Spleen (tissue), 11 donors: Measurements from ENCODE around the gene GJA4. TPM values are rescaled to one million over a fixed set of nuclear protein-coding genes. Genes with fewer than 3 reads are reported as not detected.
"Not testable (repeated sequence)": the region's sequence is repeated elsewhere in the genome, so short reads cannot be mapped to it uniquely, and the experiment has no call there.

ENCODE experiments used
- DNase-seq: peaks from one replicate; pipeline ENCODE4 v3.0.0-alpha.2; 2020
- H3K27ac ChIP-seq, 8 donors: fragments of 200-600 bp; sonication (generic) in 7 of 8; 1 replicate in 4 of 8; 2 replicates in 4 of 8; pipeline versions ENCODE4 v1.5.0 to v1.8.0; 2016 to 2021; ENCODE audit warnings: inconsistent platforms in 4 of 8, mild to moderate bottlenecking in 4 of 8, moderate library complexity in 1 of 8
- H3K27me3 ChIP-seq, 7 donors: fragments of 200-600 bp; sonication (generic) in 6 of 7; replicated peaks in 1 of 7; 1 replicate in 4 of 7; 2 replicates in 3 of 7; pipeline versions ENCODE4 v1.5.0 to v1.8.0; 2016 to 2021; ENCODE audit warnings: inconsistent platforms in 3 of 7, mild to moderate bottlenecking in 1 of 7
- H3K36me3 ChIP-seq, 6 donors: fragments of 200-600 bp; sonication (generic) in 5 of 6; 1 replicate in 4 of 6; 2 replicates in 2 of 6; pipeline versions ENCODE4 v1.5.0 to v1.8.0; 2016 to 2021; ENCODE audit warnings: inconsistent platforms in 2 of 6
- H3K4me1 ChIP-seq, 6 donors: fragments of 200-600 bp; sonication (generic) in 5 of 6; 1 replicate in 3 of 6; 2 replicates in 3 of 6; pipeline versions ENCODE4 v1.5.0 to v1.8.0; 2016 to 2021; ENCODE audit warnings: inconsistent platforms in 3 of 6
- H3K4me3 ChIP-seq, 8 donors: fragments of 200-600 bp; sonication (generic) in 7 of 8; 1 replicate in 4 of 8; 2 replicates in 4 of 8; pipeline versions ENCODE4 v1.5.0 to v1.8.0; 2016 to 2021; ENCODE audit warnings: inconsistent platforms in 4 of 8, mild to moderate bottlenecking in 4 of 8, moderate library complexity in 2 of 8
- H3K9me3 ChIP-seq, 8 donors: fragments of 200-600 bp; sonication (generic) in 7 of 8; 1 replicate in 4 of 8; 2 replicates in 4 of 8; pipeline versions ENCODE4 v1.5.0 to v1.8.0; 2016 to 2021; ENCODE audit warnings: inconsistent platforms in 4 of 8
- POLR2A ChIP-seq, 3 donors: fragments of 450-650 bp; IDR thresholded peaks; one replicate each; pipeline ENCODE4 v1.5.1; 2017; ENCODE audit warnings: antibody characterized with exemption in 3 of 3, mild to moderate bottlenecking in 1 of 3
- POLR2AphosphoS5 ChIP-seq, 3 donors: sonication (generic); formaldehyde crosslinking; IDR thresholded peaks; one replicate each; pipeline ENCODE4 v1.5.1; 2017; ENCODE audit warnings: antibody characterized with exemption in 3 of 3
- WGBS, 5 donors: extraction: QIAGEN DNeasy Blood & Tissue Kit in 3 of 5; methylation state at CpG; one replicate each; pipeline versions ENCODE4 v1.1.5 to v1.1.7; 2013 to 2018; 5-methylcytosine and 5-hydroxymethylcytosine counted together
- intact Hi-C: fragments of 100-400 bp; cut with DNase I; formaldehyde crosslinking; loops from one replicate; pipeline ENCODE4 v1.15.0; 2023; ENCODE audit warnings: low total_unique reads
- polyA plus RNA-seq, 3 donors: library from polyadenylated mRNA; stranded (reverse); fragments of 200-250 nt; gene quantifications; one replicate each; pipeline ENCODE4 v1.2.1, GENCODE V29; 2013
- total RNA-seq, 7 donors: library from RNA; depleted of rRNA in 3 of 7; stranded (reverse); fragments of >200 nt in 3 of 7; fragmentation: NEBNext Ultra II Directional in 4 of 7; extraction: Animal tissue kit (Norgen Biotek cat#: 25700) in 4 of 7; gene quantifications; one replicate each; pipeline versions ENCODE4 v1.1.0 to v1.2.1, GENCODE V29; 2016 to 2021
- TF ChIP-seq, protein P1 (sequence below), 11 experiments: fragments of 200-600 bp in 7 of 11; fragments of 450-650 bp in 4 of 11; sonication (generic) in 4 of 11; IDR thresholded peaks in 8 of 11; conservative IDR thresholded peaks in 3 of 11; 1 replicate in 7 of 11; 2 replicates in 4 of 11; pipeline versions ENCODE4 v1.4.0 to v1.8.0; 2016 to 2021; ENCODE audit warnings: antibody characterized with exemption in 11 of 11, inconsistent platforms in 4 of 11, mild to moderate bottlenecking in 1 of 11
- donor health status: healthy with polysubstance abuse.
- donor health status: DM: no; HTN: no; CAD: no; lungs with moderate emphysema.
- donor health status: DM: no; HTN: no; CAD: no.
- donor health status: Bipolar disorder and iron deficiency.
- donor health status: healthy.
- donor health status: DM: no; HTN: no; CAD: no.
- donor health status: DM: yes; HTN: yes; CAD: no.

GJA4 gene
- total and polyA plus RNA-seq, 10 donors: 1.3 to 20.6 (median 7.9) TPM

DNA sequence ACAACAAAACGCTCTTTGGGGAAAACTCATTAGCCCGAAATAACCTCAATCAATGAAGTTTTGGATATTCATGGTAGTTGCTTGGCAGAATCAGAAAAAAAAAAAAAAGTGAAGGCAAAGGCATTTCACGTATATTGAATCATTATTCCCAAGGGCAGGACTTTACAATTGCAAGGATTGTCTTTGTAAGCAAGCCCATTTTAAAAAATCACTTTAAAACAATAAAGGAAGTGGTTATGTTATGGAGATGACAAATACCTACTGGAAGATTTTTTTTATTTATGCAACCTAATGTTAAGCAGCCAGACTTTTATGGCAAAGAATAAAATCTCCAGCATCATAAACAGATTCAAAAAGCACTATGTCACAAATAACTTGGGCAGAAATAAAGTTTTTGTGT lies 23.9 kb upstream of the GJA4 start:
- no peak overlapping the region for H3K4me3 ChIP-seq
- no peaks in the 10 kb centered on the region for H3K36me3 ChIP-seq
- DNase-seq: no peak
- H3K27me3 ChIP-seq: peaks cover 0 to 39% (median 0%) of the 10 kb centered on the region in 7 donors
- no peak overlapping the region for H3K27ac ChIP-seq
- intact Hi-C loops: no loop called here
- H3K9me3 ChIP-seq: no peaks in the 10 kb centered on the region
- no peaks in the 10 kb centered on the region for H3K4me1 ChIP-seq
- TF ChIP-seq, protein P1, sequence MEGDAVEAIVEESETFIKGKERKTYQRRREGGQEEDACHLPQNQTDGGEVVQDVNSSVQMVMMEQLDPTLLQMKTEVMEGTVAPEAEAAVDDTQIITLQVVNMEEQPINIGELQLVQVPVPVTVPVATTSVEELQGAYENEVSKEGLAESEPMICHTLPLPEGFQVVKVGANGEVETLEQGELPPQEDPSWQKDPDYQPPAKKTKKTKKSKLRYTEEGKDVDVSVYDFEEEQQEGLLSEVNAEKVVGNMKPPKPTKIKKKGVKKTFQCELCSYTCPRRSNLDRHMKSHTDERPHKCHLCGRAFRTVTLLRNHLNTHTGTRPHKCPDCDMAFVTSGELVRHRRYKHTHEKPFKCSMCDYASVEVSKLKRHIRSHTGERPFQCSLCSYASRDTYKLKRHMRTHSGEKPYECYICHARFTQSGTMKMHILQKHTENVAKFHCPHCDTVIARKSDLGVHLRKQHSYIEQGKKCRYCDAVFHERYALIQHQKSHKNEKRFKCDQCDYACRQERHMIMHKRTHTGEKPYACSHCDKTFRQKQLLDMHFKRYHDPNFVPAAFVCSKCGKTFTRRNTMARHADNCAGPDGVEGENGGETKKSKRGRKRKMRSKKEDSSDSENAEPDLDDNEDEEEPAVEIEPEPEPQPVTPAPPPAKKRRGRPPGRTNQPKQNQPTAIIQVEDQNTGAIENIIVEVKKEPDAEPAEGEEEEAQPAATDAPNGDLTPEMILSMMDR (IDR thresholded peaks at IDR 0.05 in 8 of 11, conservative IDR thresholded peaks at IDR 0.05 in 3 of 11): no peak
- TF ChIP-seq POLR2A (IDR thresholded peaks at IDR 0.05) (no peak), POLR2AphosphoS5 (IDR thresholded peaks at IDR 0.05) (no peak)
- 74 to 89% (median 85%) methylated on average over 3 of the region's 3 CpGs for WGBS, 5 donors

DNA sequence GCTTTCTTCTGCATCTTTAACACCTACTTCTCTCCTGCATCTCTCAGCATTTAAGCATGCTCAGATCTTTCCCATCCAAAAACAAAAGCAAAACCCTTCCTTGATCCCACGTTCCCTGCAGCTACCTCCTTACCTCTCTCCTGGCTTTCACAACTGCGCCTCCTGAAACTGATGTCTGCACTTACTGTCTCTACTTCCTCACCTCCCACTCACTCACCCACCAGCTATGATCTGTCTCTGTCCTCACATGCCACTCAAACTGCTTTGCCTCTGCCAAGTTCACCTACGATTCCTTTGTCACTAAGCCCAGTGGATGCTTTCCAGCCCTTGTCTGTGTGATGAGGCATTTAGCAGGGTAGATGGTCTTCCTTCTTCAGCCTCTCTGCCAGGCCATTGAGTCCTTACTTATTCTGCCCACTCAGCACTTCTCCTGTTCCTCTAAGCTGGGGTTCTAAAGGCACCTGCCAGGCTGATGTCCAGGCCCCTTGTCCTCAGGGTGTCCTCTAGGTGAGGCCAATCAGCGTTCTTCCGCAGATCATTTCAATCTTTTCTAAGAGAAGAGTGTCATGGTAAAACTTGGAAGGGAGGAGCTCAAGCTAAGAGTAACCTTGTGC lies 21.8 kb upstream of the GJA4 start:
- 81 to 91% (median 85%) methylated on average over 5 of the region's 5 CpGs for WGBS, 5 donors
- H3K9me3 ChIP-seq: no peaks in the 10 kb centered on the region
- H3K27ac ChIP-seq: no peak overlapping the region
- H3K27me3 ChIP-seq: peaks cover 0 to 38% (median 0%) of the 10 kb centered on the region in 7 donors
- DNase-seq: peak; percentile 25
- no peaks in the 10 kb centered on the region for H3K4me1 ChIP-seq
- TF ChIP-seq POLR2AphosphoS5 (IDR thresholded peaks at IDR 0.05) (no peak), POLR2A (IDR thresholded peaks at IDR 0.05) (no peak)
- TF ChIP-seq, protein P1 (IDR thresholded peaks at IDR 0.05 in 8 of 11, conservative IDR thresholded peaks at IDR 0.05 in 3 of 11): no peak
- intact Hi-C loops: no loop called here
- H3K36me3 ChIP-seq: no peaks in the 10 kb centered on the region
- H3K4me3 ChIP-seq: no peak overlapping the region

DNA sequence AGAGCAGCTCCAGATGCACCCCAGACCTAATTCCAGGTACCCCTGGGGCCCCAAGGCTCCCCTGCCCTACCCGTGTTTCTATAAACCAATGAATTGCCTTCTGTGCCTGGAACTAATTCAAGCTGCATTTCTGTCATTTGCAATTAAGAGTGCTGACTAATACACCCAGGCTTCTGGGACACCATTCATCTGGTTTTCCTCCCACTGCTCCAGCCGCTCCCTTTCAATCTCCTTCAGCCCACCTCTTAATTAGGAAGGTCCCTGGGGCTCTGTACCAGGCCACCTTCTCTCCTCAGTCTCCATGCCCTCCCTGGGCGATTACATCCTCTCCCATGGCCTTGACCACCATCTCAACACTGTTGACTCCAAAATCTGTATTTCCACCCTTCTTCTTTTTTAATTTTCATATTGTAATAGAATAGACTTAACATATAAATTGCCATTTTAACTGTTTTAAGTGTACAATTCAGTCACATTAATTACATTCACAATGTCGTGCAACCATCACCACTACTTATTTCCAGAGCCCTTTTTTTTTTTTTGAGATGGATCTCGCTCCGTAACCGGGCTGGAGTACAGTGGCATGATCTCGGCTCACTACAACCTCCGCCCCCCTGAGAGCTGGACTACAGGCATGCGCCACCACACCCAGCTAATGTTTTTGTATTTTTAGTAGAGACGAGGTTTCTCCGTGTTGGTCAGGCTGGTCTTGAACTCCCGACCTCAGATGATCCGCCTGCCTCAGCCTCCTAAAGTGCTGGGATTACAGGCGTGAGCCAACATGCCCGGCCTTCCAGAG lies 21.0 kb upstream of the GJA4 start:
- intact Hi-C loops: no loop called here
- Histone ChIP-seq H3K4me1 (no peaks in the 10 kb centered on the region), H3K4me3 (no peak overlapping the region), H3K27me3 (peaks cover 0 to 38% (median 0%) of the 10 kb centered on the region in 7 donors), H3K9me3 (no peaks in the 10 kb centered on the region), H3K36me3 (no peaks in the 10 kb centered on the region), H3K27ac (no peak overlapping the region)
- DNase-seq: peak; percentile 13
- TF ChIP-seq POLR2A (IDR thresholded peaks at IDR 0.05) (no peak), POLR2AphosphoS5 (IDR thresholded peaks at IDR 0.05) (no peak)
- TF ChIP-seq, protein P1 (IDR thresholded peaks at IDR 0.05 in 8 of 11, conservative IDR thresholded peaks at IDR 0.05 in 3 of 11): no peak
- 85 to 93% (median 89%) methylated on average over 16 of the region's 16 CpGs for WGBS, 5 donors

- H3K4me3 ChIP-seq, H3K36me3 ChIP-seq, DNase-seq, H3K4me1 ChIP-seq, H3K9me3 ChIP-seq, H3K27ac ChIP-seq, intact Hi-C loops: not testable (repeated sequence)
- H3K27me3 ChIP-seq: peaks cover 0 to 42% (median 0%) of the 10 kb centered on the region in 7 donors
- 78 to 95% (median 86%) methylated on average over 4 of the region's 4 CpGs for WGBS, 5 donors
Observed at GRCh38 chr1:34773114-34773513, 19.7 kb upstream of the GJA4 start.
